Stimulated activated memory B cell treated with anti-CD40 and anti-IgM and Interleukin-4, amounts not matched to agents 10 μg/mL and 1 μg/mL and 100 μg/mL, for 72 hours (primary cell): ENCODE data around the gene GJE1.
"Not testable (repeated sequence)": the region's sequence is repeated elsewhere in the genome, so short reads cannot be mapped to it uniquely, and the experiment has no call there.

Experiments
- ATAC-seq: fragments of 150-1000 bp; cut with Tn5 transposase; 2 replicates; pipeline ENCODE4 v1.10.0; 2021
- H3K27ac Mint-ChIP-seq: one replicate; pipeline ENCODE4 v1.8.0; 2022; ENCODE audit warnings: mild to moderate bottlenecking, mixed read lengths
- H3K27me3 Mint-ChIP-seq: one replicate; pipeline ENCODE4 v1.8.0; 2022; ENCODE audit warnings: mixed read lengths
- H3K36me3 Mint-ChIP-seq: one replicate; pipeline ENCODE4 v1.8.0; 2022; ENCODE audit warnings: mixed read lengths
- H3K4me1 Mint-ChIP-seq: one replicate; pipeline ENCODE4 v1.8.0; 2022; ENCODE audit warnings: mixed read lengths
- H3K4me3 Mint-ChIP-seq: one replicate; pipeline ENCODE4 v1.8.0; 2022; ENCODE audit warnings: mild to moderate bottlenecking, moderate library complexity, mixed read lengths
- H3K9me3 Mint-ChIP-seq: one replicate; pipeline ENCODE4 v1.8.0; 2022; ENCODE audit warnings: mixed read lengths

GJE1 gene

GRCh38 chr6:142132625-142133024, at the start of gene GJE1:
GJE1 (plus strand) TSS chr6:142132925; CDS start chr6:142133159, 234 bp downstream.
- no peaks in the 10 kb centered on the region for H3K36me3 Mint-ChIP-seq
- ATAC-seq = no peak
- no peaks in the 10 kb centered on the region for H3K4me1 Mint-ChIP-seq
- H3K27me3 Mint-ChIP-seq = peaks cover 33% of the 10 kb centered on the region
- H3K9me3 Mint-ChIP-seq = no peaks in the 10 kb centered on the region
- no peak within 1 kb of the TSS for H3K4me3 Mint-ChIP-seq
- H3K27ac Mint-ChIP-seq = no peak within 1 kb of the TSS

GRCh38 chr6:142087950-142088857, 44.5 kb upstream of the GJE1 start:
- no peak overlapping the region for H3K27ac Mint-ChIP-seq
- H3K36me3 Mint-ChIP-seq = no peaks in the 10 kb centered on the region
- no peaks in the 10 kb centered on the region for H3K4me1 Mint-ChIP-seq
- no peak for ATAC-seq
- H3K4me3 Mint-ChIP-seq = no peak overlapping the region
- peaks cover 5% of the 10 kb centered on the region for H3K9me3 Mint-ChIP-seq
- peaks cover 19% of the 10 kb centered on the region for H3K27me3 Mint-ChIP-seq

GRCh38 chr6:142088858-142089216, 43.9 kb upstream of the GJE1 start:
- H3K27ac Mint-ChIP-seq = no peak overlapping the region
- no peaks in the 10 kb centered on the region for H3K4me1 Mint-ChIP-seq
- H3K36me3 Mint-ChIP-seq = no peaks in the 10 kb centered on the region
- peaks cover 19% of the 10 kb centered on the region for H3K27me3 Mint-ChIP-seq
- no peak overlapping the region for H3K4me3 Mint-ChIP-seq
- no peaks in the 10 kb centered on the region for H3K9me3 Mint-ChIP-seq
- ATAC-seq = no peak

GRCh38 chr6:142104820-142105219, 27.9 kb upstream of the GJE1 start:
- not testable (repeated sequence) for ATAC-seq, H3K36me3 Mint-ChIP-seq, H3K27me3 Mint-ChIP-seq, H3K4me1 Mint-ChIP-seq, H3K4me3 Mint-ChIP-seq, H3K27ac Mint-ChIP-seq, H3K9me3 Mint-ChIP-seq

GRCh38 chr6:142110820-142111219, 21.9 kb upstream of the GJE1 start:
- H3K4me1 Mint-ChIP-seq, H3K36me3 Mint-ChIP-seq, H3K9me3 Mint-ChIP-seq, H3K27ac Mint-ChIP-seq, H3K4me3 Mint-ChIP-seq, H3K27me3 Mint-ChIP-seq, ATAC-seq: not testable (repeated sequence)

- ATAC-seq = no peak
- no peaks in the 10 kb centered on the region for H3K36me3 Mint-ChIP-seq
- no peaks in the 10 kb centered on the region for H3K9me3 Mint-ChIP-seq
- H3K27ac Mint-ChIP-seq = no peak overlapping the region
- H3K4me3 Mint-ChIP-seq = no peak overlapping the region
- no peaks in the 10 kb centered on the region for H3K27me3 Mint-ChIP-seq
- no peaks in the 10 kb centered on the region for H3K4me1 Mint-ChIP-seq
Observed at GRCh38 chr6:142112451-142113061, 20.2 kb upstream of the GJE1 start.

- no peaks in the 10 kb centered on the region for H3K4me1 Mint-ChIP-seq
- no peak overlapping the region for H3K27ac Mint-ChIP-seq
- peaks cover 8% of the 10 kb centered on the region for H3K27me3 Mint-ChIP-seq
- H3K9me3 Mint-ChIP-seq = no peaks in the 10 kb centered on the region
- no peak overlapping the region for H3K4me3 Mint-ChIP-seq
- no peak for ATAC-seq
- no peaks in the 10 kb centered on the region for H3K36me3 Mint-ChIP-seq
Observed at GRCh38 chr6:142117366-142117765, 15.4 kb upstream of the GJE1 start.

GRCh38 chr6:142118328-142118727, 14.4 kb upstream of the GJE1 start:
- Mint-ChIP-seq H3K9me3 (no peaks in the 10 kb centered on the region), H3K4me1 (no peaks in the 10 kb centered on the region), H3K36me3 (no peaks in the 10 kb centered on the region), H3K27ac (no peak overlapping the region), H3K27me3 (peaks cover 8% of the 10 kb centered on the region), H3K4me3 (no peak overlapping the region)
- ATAC-seq = no peak

GRCh38 chr6:142118925-142119324, 13.8 kb upstream of the GJE1 start:
- H3K4me3 Mint-ChIP-seq = no peak overlapping the region
- H3K36me3 Mint-ChIP-seq = no peaks in the 10 kb centered on the region
- H3K4me1 Mint-ChIP-seq = no peaks in the 10 kb centered on the region
- ATAC-seq = no peak
- no peaks in the 10 kb centered on the region for H3K9me3 Mint-ChIP-seq
- H3K27me3 Mint-ChIP-seq = peaks cover 8% of the 10 kb centered on the region
- no peak overlapping the region for H3K27ac Mint-ChIP-seq

- H3K27me3 Mint-ChIP-seq = peaks cover 8% of the 10 kb centered on the region
- no peak for ATAC-seq
- H3K27ac Mint-ChIP-seq = no peak overlapping the region
- no peak overlapping the region for H3K4me3 Mint-ChIP-seq
- H3K36me3 Mint-ChIP-seq = no peaks in the 10 kb centered on the region
- H3K4me1 Mint-ChIP-seq = no peaks in the 10 kb centered on the region
- H3K9me3 Mint-ChIP-seq = no peaks in the 10 kb centered on the region
Observed at GRCh38 chr6:142121342-142121741, 11.4 kb upstream of the GJE1 start.

GRCh38 chr6:142130814-142131213, 1.9 kb upstream of the GJE1 start:
- H3K9me3 Mint-ChIP-seq = no peaks in the 10 kb centered on the region
- H3K4me3 Mint-ChIP-seq = no peak overlapping the region
- no peak overlapping the region for H3K27ac Mint-ChIP-seq
- ATAC-seq = no peak
- H3K4me1 Mint-ChIP-seq = no peaks in the 10 kb centered on the region
- no peaks in the 10 kb centered on the region for H3K36me3 Mint-ChIP-seq
- H3K27me3 Mint-ChIP-seq = peaks cover 33% of the 10 kb centered on the region

GRCh38 chr6:142138876-142139275, 6.2 kb downstream of the GJE1 start:
- Mint-ChIP-seq H3K4me1 (no peaks in the 10 kb centered on the region), H3K27me3 (no peaks in the 10 kb centered on the region), H3K9me3 (no peaks in the 10 kb centered on the region), H3K4me3 (no peak overlapping the region), H3K36me3 (no peaks in the 10 kb centered on the region), H3K27ac (no peak overlapping the region)
- no peak for ATAC-seq

- not testable (repeated sequence) for ATAC-seq, H3K27me3 Mint-ChIP-seq, H3K36me3 Mint-ChIP-seq, H3K9me3 Mint-ChIP-seq, H3K4me3 Mint-ChIP-seq, H3K27ac Mint-ChIP-seq
- peaks cover 11% of the 10 kb centered on the region for H3K4me1 Mint-ChIP-seq
Observed at GRCh38 chr6:142141531-142141930, 8.8 kb downstream of the GJE1 start.

GRCh38 chr6:142146828-142147662, 14.3 kb downstream of the GJE1 start, which contains the start of the genes NMBR and VTA1:
NMBR (minus strand) TSS chr6:142147122; CDS start chr6:142088658, 58,464 bp downstream.
VTA1 (plus strand) TSS chr6:142147263; CDS start chr6:142147288, 25 bp downstream.
- Mint-ChIP-seq H3K27ac (peak within 1 kb of the TSS; percentile 67), H3K4me1 (peaks cover 59% of the 10 kb centered on the region), H3K4me3 (peak within 1 kb of the TSS; percentile 81), H3K9me3 (no peaks in the 10 kb centered on the region), H3K36me3 (peaks cover 13% of the 10 kb centered on the region), H3K27me3 (no peaks in the 10 kb centered on the region)
- ATAC-seq = peak; percentile 99

- no peaks in the 10 kb centered on the region for H3K9me3 Mint-ChIP-seq
- H3K27ac Mint-ChIP-seq = no peak overlapping the region
- no peaks in the 10 kb centered on the region for H3K27me3 Mint-ChIP-seq
- peaks cover 13% of the 10 kb centered on the region for H3K36me3 Mint-ChIP-seq
- no peak overlapping the region for H3K4me3 Mint-ChIP-seq
- H3K4me1 Mint-ChIP-seq = peaks cover 69% of the 10 kb centered on the region
- no peak for ATAC-seq
Observed at GRCh38 chr6:142152746-142153145, 20.0 kb downstream of the GJE1 start.
